Measurements from ENCODE around the gene PMM1.
"Not testable (repeated sequence)": the region's sequence is repeated elsewhere in the genome, so short reads cannot be mapped to it uniquely, and the experiment has no call there.

PMM1 gene

GRCh38 chr22:41596776-41597634 is 7.4 kb upstream of the PMM1 start:
- no peak for DNase-seq (ENCODE audit: low read depth)

GRCh38 chr22:41595703-41596102 is 6.1 kb upstream of the PMM1 start:
- DNase-seq (ENCODE audit: low read depth) = no peak

GRCh38 chr22:41593336-41593960 is 3.8 kb upstream of the PMM1 start:
- DNase-seq (ENCODE audit: low read depth) = not testable (repeated sequence)

- DNase-seq (ENCODE audit: low read depth) = no peak
These were observed 2.3 kb downstream of the PMM1 start for GRCh38 chr22:41587347-41587723.

GRCh38 chr22:41585898-41586297 is 3.7 kb downstream of the PMM1 start:
- DNase-seq (ENCODE audit: low read depth) = no peak

- no peak for DNase-seq (ENCODE audit: low read depth)
These were observed 4.8 kb downstream of the PMM1 start for GRCh38 chr22:41584881-41585280.

- DNase-seq (ENCODE audit: low read depth) = no peak
These were observed 6.9 kb downstream of the PMM1 start for GRCh38 chr22:41582694-41583093.

- DNase-seq (ENCODE audit: low read depth) = no peak
These were observed 9.7 kb downstream of the PMM1 start for GRCh38 chr22:41579997-41580355.

- no peak for DNase-seq (ENCODE audit: low read depth)
These were observed 10.2 kb downstream of the PMM1 start for GRCh38 chr22:41579297-41579996.

GRCh38 chr22:41578818-41579217 is 10.8 kb downstream of the PMM1 start:
- DNase-seq (ENCODE audit: low read depth) = no peak

- no peak for DNase-seq (ENCODE audit: low read depth)
These were observed 11.5 kb downstream of the PMM1 start for GRCh38 chr22:41578114-41578513.

- no peak for DNase-seq (ENCODE audit: low read depth)
These were observed 12.8 kb downstream of the PMM1 start for GRCh38 chr22:41576877-41577276.

GRCh38 chr22:41575533-41575932 is 14.1 kb downstream of the PMM1 start:
- no peak for DNase-seq (ENCODE audit: low read depth)

GRCh38 chr22:41574847-41575381 is 14.7 kb downstream of the PMM1 start:
- DNase-seq (ENCODE audit: low read depth) = no peak

GRCh38 chr22:41573677-41574076 is 16.0 kb downstream of the PMM1 start:
- no peak for DNase-seq (ENCODE audit: low read depth)

GRCh38 chr22:41572305-41572704 is 17.3 kb downstream of the PMM1 start:
- not testable (repeated sequence) for DNase-seq (ENCODE audit: low read depth)

GRCh38 chr22:41571786-41572185 is 17.9 kb downstream of the PMM1 start:
- no peak for DNase-seq (ENCODE audit: low read depth)

- DNase-seq (ENCODE audit: low read depth) = no peak
These were observed 19.4 kb downstream of the PMM1 start for GRCh38 chr22:41570221-41570620.

- DNase-seq (ENCODE audit: low read depth) = no peak
These were observed 20.8 kb downstream of the PMM1 start for GRCh38 chr22:41568811-41569210.

GRCh38 chr22:41567512-41567768 is 22.2 kb downstream of the PMM1 start:
- DNase-seq (ENCODE audit: low read depth) = no peak

GRCh38 chr22:41565403-41566054 is 24.1 kb downstream of the PMM1 start:
- DNase-seq (ENCODE audit: low read depth) = no peak

GRCh38 chr22:41564563-41564962 is 25.1 kb downstream of the PMM1 start:
- DNase-seq (ENCODE audit: low read depth) = no peak

Measured in non-pigmented ciliary epithelial cell (primary cell).